Epithelial cell of esophagus (primary cell): ENCODE data around the gene ANO1.
A peak's percentile ranks its signal among the peaks of the same experiment; 100 is the strongest.

Experiments used
- DNase-seq: peaks from one replicate; pipeline ENCODE4 v3.0.0; 2010; ENCODE audit warnings: low read depth
- H3K4me3 ChIP-seq: 2 replicates; pipeline ENCODE4 v1.5.1; 2011; ENCODE audit warnings: mild to moderate bottlenecking, low read length, control low read depth
- TF ChIP-seq, protein P1 (sequence below): IDR thresholded peaks from 2 replicates; pipeline ENCODE4 v1.5.1; 2011; ENCODE audit warnings: low read depth, mild to moderate bottlenecking, low read length, control low read depth, inconsistent platforms; ENCODE audit not compliant: insufficient read depth; ENCODE audit errors: missing control alignments

ANO1 gene

GRCh38 chr11:70151671-70152070, 73.6 kb downstream of the ANO1 start:
- no peak overlapping the region for H3K4me3 ChIP-seq
- DNase-seq: no peak
- TF ChIP-seq, protein P1, sequence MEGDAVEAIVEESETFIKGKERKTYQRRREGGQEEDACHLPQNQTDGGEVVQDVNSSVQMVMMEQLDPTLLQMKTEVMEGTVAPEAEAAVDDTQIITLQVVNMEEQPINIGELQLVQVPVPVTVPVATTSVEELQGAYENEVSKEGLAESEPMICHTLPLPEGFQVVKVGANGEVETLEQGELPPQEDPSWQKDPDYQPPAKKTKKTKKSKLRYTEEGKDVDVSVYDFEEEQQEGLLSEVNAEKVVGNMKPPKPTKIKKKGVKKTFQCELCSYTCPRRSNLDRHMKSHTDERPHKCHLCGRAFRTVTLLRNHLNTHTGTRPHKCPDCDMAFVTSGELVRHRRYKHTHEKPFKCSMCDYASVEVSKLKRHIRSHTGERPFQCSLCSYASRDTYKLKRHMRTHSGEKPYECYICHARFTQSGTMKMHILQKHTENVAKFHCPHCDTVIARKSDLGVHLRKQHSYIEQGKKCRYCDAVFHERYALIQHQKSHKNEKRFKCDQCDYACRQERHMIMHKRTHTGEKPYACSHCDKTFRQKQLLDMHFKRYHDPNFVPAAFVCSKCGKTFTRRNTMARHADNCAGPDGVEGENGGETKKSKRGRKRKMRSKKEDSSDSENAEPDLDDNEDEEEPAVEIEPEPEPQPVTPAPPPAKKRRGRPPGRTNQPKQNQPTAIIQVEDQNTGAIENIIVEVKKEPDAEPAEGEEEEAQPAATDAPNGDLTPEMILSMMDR: no peak

DNA sequence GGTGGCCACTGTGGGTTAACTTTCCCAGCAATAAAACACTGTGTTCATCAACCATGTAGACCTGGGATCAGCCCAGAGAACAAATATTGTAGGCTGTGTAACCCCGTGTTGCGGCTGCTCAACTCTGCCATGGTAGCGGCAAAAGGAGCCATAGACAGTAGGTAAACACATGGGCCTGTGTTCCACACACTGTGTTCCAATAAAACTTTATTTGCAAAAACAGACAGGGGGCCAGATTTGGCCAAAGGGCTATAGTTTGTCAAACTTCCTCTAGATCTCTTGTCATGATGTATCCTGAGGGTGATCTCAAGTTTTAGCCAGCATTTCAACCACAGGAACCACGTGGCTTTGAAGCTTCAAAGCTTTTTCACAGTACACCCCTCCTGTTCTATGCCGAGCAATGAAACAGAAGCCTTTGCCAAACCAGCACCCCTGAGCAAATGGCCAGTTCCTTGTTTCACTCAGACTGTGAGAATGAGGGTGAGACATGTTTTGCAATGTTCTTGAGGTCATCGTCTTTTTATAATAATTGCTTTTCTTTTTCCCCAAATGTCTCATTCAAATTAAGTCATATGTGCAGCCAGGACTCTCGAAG, 75.1 kb downstream of the ANO1 start:
- H3K4me3 ChIP-seq: no peak overlapping the region
- TF ChIP-seq, protein P1: no peak
- DNase-seq: peak; percentile 36

GRCh38 chr11:70155386-70155785, 77.3 kb downstream of the ANO1 start:
- no peak overlapping the region for H3K4me3 ChIP-seq
- TF ChIP-seq, protein P1: no peak
- DNase-seq: peak; percentile 48

DNA sequence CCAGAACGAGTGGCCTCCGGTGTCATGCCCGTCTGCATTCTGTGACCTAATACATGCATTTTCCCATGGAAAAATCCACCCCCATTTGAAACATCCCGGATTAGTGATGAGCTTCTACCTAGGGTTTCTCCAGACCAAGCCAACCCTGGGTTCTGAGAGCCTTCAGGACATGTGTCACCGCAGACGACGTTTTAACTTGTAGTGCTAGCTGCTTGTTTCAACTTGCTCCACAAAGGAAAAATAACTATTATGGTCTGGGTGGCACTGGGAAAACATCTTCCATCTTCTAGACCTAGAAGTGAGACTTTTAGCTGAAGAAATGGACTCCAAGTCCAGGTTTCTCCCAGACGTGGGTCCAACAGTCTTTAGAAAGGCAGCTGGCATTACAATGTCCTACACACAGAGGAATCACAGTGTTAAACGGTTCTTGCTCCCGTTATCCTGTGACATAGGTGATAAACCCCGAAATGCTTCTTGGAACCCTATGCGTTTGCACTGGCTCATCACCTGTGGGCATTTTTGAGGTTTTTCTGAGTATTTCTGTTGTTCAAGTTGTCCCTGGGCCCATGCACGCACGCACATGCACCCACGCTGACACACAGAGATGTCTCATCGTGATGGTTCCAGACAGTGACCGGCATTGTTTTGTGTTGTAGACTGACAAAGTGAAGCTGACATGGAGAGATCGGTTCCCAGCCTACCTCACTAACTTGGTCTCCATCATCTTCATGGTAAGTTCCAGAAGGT, 78.3 kb downstream of the ANO1 start:
- peak; percentile 91 for DNase-seq
- TF ChIP-seq, protein P1: no peak

GRCh38 chr11:70158201-70158600, 80.1 kb downstream of the ANO1 start:
- no peak for DNase-seq
- TF ChIP-seq, protein P1: peak; percentile 18

More for the DNA sequence above, 78.3 kb downstream of the ANO1 start:
- no peak overlapping the region for H3K4me3 ChIP-seq

GRCh38 chr11:70158757-70159389, 80.8 kb downstream of the ANO1 start:
- TF ChIP-seq, protein P1: no peak
- no peak for DNase-seq

More at GRCh38 chr11:70158201-70158600, 80.1 kb downstream of the ANO1 start:
- H3K4me3 ChIP-seq: no peak overlapping the region

More at GRCh38 chr11:70158757-70159389, 80.8 kb downstream of the ANO1 start:
- no peak overlapping the region for H3K4me3 ChIP-seq
